HG02973 (cell line): ENCODE measurements around the gene KIR2DL1.
"Not testable (repeated sequence)": the region's sequence is repeated elsewhere in the genome, so short reads cannot be mapped to it uniquely, and the experiment has no call there.

Experiments used
- ATAC-seq: cut with Tn5 transposase; IDR thresholded peaks from one replicate; pipeline ENCODE4 v1.9.1; 2021; ENCODE audit warnings: moderate library complexity; ENCODE audit not compliant: unreplicated experiment

Gene KIR2DL1

DNA sequence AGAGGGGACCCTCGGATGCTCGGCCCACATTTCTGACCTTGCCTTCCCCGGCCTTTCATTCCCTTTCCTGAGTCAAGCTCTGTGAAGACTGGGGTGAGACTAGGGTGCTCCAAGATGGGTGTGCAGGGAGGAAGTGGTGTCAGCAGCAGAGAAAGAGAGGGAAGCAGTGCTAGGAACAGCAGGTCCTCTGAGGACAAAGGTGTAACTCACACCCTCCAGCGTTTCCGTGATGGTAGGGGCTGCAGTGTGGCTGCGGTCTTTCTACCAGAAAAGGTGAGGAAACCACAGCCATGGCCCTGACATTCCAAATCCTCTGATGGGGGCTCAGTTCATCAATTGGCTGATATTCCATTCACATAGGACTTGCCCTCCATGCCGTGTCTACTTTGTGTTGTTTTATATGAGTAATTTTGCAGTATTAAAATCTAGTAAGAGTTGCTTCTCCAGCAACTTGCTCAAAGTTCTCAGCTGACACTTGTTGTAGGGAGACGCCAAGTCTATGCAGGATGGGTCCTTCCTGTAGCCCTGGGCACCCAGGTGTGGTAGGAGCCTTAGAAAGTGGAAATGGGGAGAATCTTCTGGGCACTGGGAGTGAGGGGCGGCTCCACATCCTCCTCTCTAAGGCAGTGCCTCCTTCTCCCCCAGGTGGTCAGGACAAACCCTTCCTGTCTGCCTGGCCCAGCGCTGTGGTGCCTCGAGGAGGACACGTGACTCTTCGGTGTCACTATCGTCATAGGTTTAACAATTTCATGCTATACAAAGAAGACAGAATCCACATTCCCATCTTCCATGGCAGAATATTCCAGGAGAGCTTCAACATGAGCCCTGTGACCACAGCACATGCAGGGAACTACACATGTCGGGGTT, 48.3 kb downstream of the KIR2DL1 start:
- no peak for ATAC-seq

GRCh38 chr19:54824416-54824815, 54.8 kb downstream of the KIR2DL1 start:
- not testable (repeated sequence) for ATAC-seq

- not testable (repeated sequence) for ATAC-seq
These were observed 55.7 kb downstream of the KIR2DL1 start for GRCh38 chr19:54825326-54825725.

DNA sequence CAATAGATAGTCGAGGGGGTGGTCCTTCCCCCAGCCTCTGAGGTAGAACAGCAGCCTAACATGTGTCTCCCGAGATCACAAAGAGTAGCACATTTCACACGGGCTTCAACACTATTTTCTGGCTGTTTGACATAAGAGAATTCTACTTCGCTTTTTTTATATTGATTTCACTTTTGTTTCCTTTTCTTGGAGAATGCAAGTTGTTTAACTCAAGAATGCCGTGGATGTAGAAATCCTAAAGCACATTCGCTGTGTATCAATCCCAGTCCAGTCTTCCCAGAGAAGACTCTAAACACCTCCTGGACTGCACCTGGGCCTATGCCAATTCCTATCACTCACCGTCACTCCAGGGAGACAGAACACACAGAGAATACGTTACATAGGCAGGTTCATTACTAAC, 58.5 kb downstream of the KIR2DL1 start:
- not testable (repeated sequence) for ATAC-seq

DNA sequence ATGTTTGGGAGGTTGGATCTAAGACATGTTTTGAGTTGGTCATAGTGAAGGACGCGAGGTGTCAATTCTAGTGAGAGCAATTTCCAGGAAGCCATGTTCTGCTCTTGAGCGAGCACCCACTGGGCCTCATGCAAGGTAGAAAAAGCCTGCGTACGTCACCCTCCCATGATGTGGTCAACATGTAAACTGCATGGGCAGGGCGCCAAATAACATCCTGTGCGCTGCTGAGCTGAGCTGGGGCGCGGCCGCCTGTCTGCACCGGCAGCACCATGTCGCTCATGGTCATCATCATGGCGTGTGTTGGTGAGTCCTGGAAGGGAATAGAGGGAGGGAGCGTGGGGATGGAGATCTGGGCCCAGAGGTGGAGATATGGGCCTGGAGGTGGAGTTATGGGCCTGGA, 62.9 kb downstream of the KIR2DL1 start, which contains the start of gene KIR2DS4:
Gene KIR2DS4, plus strand, starts transcription at position 181 of the 400 bp plus-strand sequence.
- not testable (repeated sequence) for ATAC-seq
